Measurements from ENCODE around the gene RIOX2. TPM values are rescaled to one million over a fixed set of nuclear protein-coding genes. Genes with fewer than 3 reads are reported as not detected.
A peak's percentile ranks its signal among the peaks of the same experiment; 100 is the strongest.

RIOX2 gene
- total and polyA plus RNA-seq, 2 of the 13 experiments (the other 11 are each of a cell fraction or from before 2014, with no cell fraction given), result 19.9 to 43.3 TPM

GRCh38 chr3:97899331-97899730, 72.9 kb downstream of the RIOX2 start:
- BruUV-seq (replicated peaks), result no TSS peak
- no peaks in the 10 kb centered on the region for H3K9me3 ChIP-seq (ENCODE audit: low read length)

GRCh38 chr3:97896547-97896946, 75.7 kb downstream of the RIOX2 start:
- no peak for ATAC-seq
- Histone ChIP-seq H3K4me2 (ENCODE audit: low read depth, low read length) (no peak overlapping the region), H2AFZ (ENCODE audit: low read length) (no peak overlapping the region), H3K4me1 (ENCODE audit: insufficient read depth, low read length) (peaks cover 5% of the 10 kb centered on the region), H3K27ac (ENCODE audit: extremely low read length, insufficient read depth, low read length) (no peak overlapping the region), H4K20me1 (ENCODE audit: insufficient read depth, low read length) (no peaks in the 10 kb centered on the region), H3K9me3 (ENCODE audit: low read length) (no peaks in the 10 kb centered on the region), H3K27me3 (ENCODE audit: control insufficient read depth in 1 of 2, insufficient read depth in 2 of 2, low read length in 2 of 2) (no peaks in the 10 kb centered on the region), H3K4me3 (replicated peaks in 1 of 3; ENCODE audit: insufficient read depth in 1 of 3, low read depth in 2 of 3, low read length in 3 of 3) (no peak overlapping the region), H3K79me2 (ENCODE audit: insufficient read depth, low read length) (no peaks in the 10 kb centered on the region), H3K9ac (ENCODE audit: insufficient read depth, low read depth, low read length) (no peak overlapping the region), H3K36me3 (replicated peaks in 1 of 2; ENCODE audit: control insufficient read depth in 1 of 2, insufficient read depth in 2 of 2, low read length in 2 of 2) (peaks cover 0 to 9% of the 10 kb centered on the region in 2 experiments; a peak in 4 of 5 replicates)
- FAIRE-seq, result no peak
- no TSS peak for BruUV-seq (replicated peaks)
- intact Hi-C loops (cut with micrococcal nuclease; ENCODE audit: unreplicated experiment) (no loop called here), in situ Hi-C loops (cut with HindIII; ENCODE audit: extremely low pct_ligation_motif_present, low pct_unique_long_range_greater_than_20kb) (no loop called here)
- 92% methylated on average over 3 of the region's 3 CpGs for WGBS (ENCODE audit: low lambda C conversion rate)
- CTCF ChIA-PET (ENCODE audit: low intra/inter-chr PET ratio, low total read pairs), result no interaction called here
- TF ChIP-seq KIAA2018 (CRISPR knock-in tag; IDR thresholded peaks at IDR 0.05; ENCODE audit: borderline replicate concordance), result no peak
- no peak for TF ChIP-seq ZNF747 (CRISPR knock-in tag; IDR thresholded peaks at IDR 0.05; ENCODE audit: borderline replicate concordance)
- no peak for TF ChIP-seq ATF6 (CRISPR knock-in tag; conservative IDR thresholded peaks at IDR 0.05)
- TF ChIP-seq PHB2 (IDR thresholded peaks at IDR 0.05; ENCODE audit: partially characterized antibody), result no peak
- POLR2A ChIA-PET, result no interaction called here
- no peak for DNase-seq (ENCODE audit: low spot score)

More at GRCh38 chr3:97899331-97899730, 72.9 kb downstream of the RIOX2 start:
- TF ChIP-seq ATF7 (IDR thresholded peaks at IDR 0.05) (peak; percentile 3; the same call in 1 of the 2 replicates), ATF7 (CRISPR knock-in tag; IDR thresholded peaks at IDR 0.05) (no peak), ZNF616 (CRISPR knock-in tag; IDR thresholded peaks at IDR 0.05; ENCODE audit: low read depth) (no peak), GZF1 (CRISPR knock-in tag; IDR thresholded peaks at IDR 0.05) (no peak), ZNF841 (CRISPR knock-in tag; IDR thresholded peaks at IDR 0.05; ENCODE audit: borderline replicate concordance) (no peak)
- no peaks in the 10 kb centered on the region for H4K20me1 ChIP-seq (ENCODE audit: insufficient read depth, low read length)
- intact Hi-C loops (cut with micrococcal nuclease; ENCODE audit: unreplicated experiment), result no loop called here
- no peak overlapping the region for H3K9ac ChIP-seq (ENCODE audit: insufficient read depth, low read depth, low read length)
- no peak overlapping the region for H2AFZ ChIP-seq (ENCODE audit: low read length)
- no peak for FAIRE-seq
- H3K36me3 ChIP-seq (replicated peaks in 1 of 2; ENCODE audit: control insufficient read depth in 1 of 2, insufficient read depth in 2 of 2, low read length in 2 of 2), result peaks cover 0 to 9% of the 10 kb centered on the region in 2 experiments; a peak in 4 of 5 replicates
- H3K4me3 ChIP-seq (replicated peaks in 1 of 3; ENCODE audit: insufficient read depth in 1 of 3, low read depth in 2 of 3, low read length in 3 of 3), result no peak overlapping the region
- ATAC-seq, result no peak
- no peak overlapping the region for H3K27ac ChIP-seq (ENCODE audit: extremely low read length, insufficient read depth, low read length)
- CTCF ChIA-PET (ENCODE audit: low intra/inter-chr PET ratio, low total read pairs), result no interaction called here
- in situ Hi-C loops (cut with HindIII; ENCODE audit: extremely low pct_ligation_motif_present, low pct_unique_long_range_greater_than_20kb), result no loop called here
- no peak for DNase-seq (ENCODE audit: low spot score)
- peaks cover 10% of the 10 kb centered on the region for H3K4me1 ChIP-seq (ENCODE audit: insufficient read depth, low read length)
- POLR2A ChIA-PET, result no interaction called here
- H3K79me2 ChIP-seq (ENCODE audit: insufficient read depth, low read length), result no peaks in the 10 kb centered on the region
- no peaks in the 10 kb centered on the region for H3K27me3 ChIP-seq (ENCODE audit: control insufficient read depth in 1 of 2, insufficient read depth in 2 of 2, low read length in 2 of 2)
- no peak overlapping the region for H3K4me2 ChIP-seq (ENCODE audit: low read depth, low read length)

All from HepG2 (cell line).